ENCODE measurements around the gene CCSER1. TPM values are rescaled to one million over a fixed set of nuclear protein-coding genes. Genes with fewer than 3 reads are reported as not detected.

CCSER1 gene
- total and polyA plus RNA-seq, 2 donors (not counting 1 experiment from before 2014, with no cell fraction given), result 10.7 to 39.5 TPM

DNA sequence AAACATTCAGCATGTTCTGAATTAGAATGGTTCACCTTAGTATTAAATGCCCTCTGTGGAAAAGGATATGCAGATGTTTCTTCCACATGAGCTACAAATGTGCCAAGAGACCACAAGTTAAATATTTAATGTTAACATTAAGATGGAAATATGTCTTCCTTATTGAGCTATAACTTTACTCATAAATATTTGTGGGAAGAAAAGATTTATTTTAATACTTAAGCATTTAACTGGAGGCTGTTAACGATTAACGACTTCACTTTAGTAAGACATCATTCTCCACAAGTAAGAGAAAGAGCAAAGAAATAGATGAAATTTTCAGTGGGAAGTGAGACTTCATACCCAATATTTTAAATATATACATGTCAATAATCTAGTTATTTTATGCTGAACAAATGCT, 1130.5 kb downstream of the CCSER1 start:
- no peak overlapping the region for H3K27ac Mint-ChIP-seq
- no peak overlapping the region for H3K4me3 Mint-ChIP-seq
- Histone ChIP-seq H2AFZ (ENCODE audit: insufficient read depth, low read depth, low read length, poor library complexity, severe bottlenecking) (no peak overlapping the region), H3K27me3 (replicated peaks in 1 of 4; ENCODE audit: control extremely low read depth in 1 of 4, control insufficient read depth in 3 of 4, insufficient read depth in 4 of 4, low read length in 3 of 4) (no peaks in the 10 kb centered on the region), H3K9ac (ENCODE audit: low read length) (no peak overlapping the region), H3K4me3 (ENCODE audit: control extremely low read depth in 1 of 5, extremely low read depth in 1 of 5, insufficient read depth in 1 of 5, low read depth in 2 of 5, low read length in 4 of 5) (no peak overlapping the region), H3K79me2 (ENCODE audit: control insufficient read depth, insufficient read depth, low read length) (no peaks in the 10 kb centered on the region), H3K4me2 (replicated peaks; ENCODE audit: low read depth, low read length, poor library complexity, severe bottlenecking) (no peak overlapping the region), H3K4me1 (ENCODE audit: control insufficient read depth in 2 of 2, insufficient read depth in 2 of 2, low read length in 2 of 2) (no peaks in the 10 kb centered on the region), H4K20me1 (ENCODE audit: control insufficient read depth, insufficient read depth, low read length, poor library complexity, severe bottlenecking) (no peaks in the 10 kb centered on the region), H3K9me3 (ENCODE audit: control extremely low read depth in 1 of 3, control insufficient read depth in 2 of 3, insufficient read depth in 1 of 3, low read length in 2 of 3) (peaks cover 0 to 3% (median 1%) of the 10 kb centered on the region in 3 donors), H3K27ac (ENCODE audit: low read length in 2 of 2) (no peak overlapping the region), H3K36me3 (replicated peaks in 1 of 2; ENCODE audit: control extremely low read depth in 1 of 2, control insufficient read depth in 1 of 2, extremely low read depth in 1 of 2, insufficient read depth in 2 of 2, low read length in 1 of 2) (no peaks in the 10 kb centered on the region)
- ATAC-seq (ENCODE audit: low read depth), result no peak
- DNase-seq, result no peak
- H3K4me1 Mint-ChIP-seq, result no peaks in the 10 kb centered on the region
- H3K27me3 Mint-ChIP-seq, result no peaks in the 10 kb centered on the region
- CTCF ChIA-PET, result no interaction called here
- WGBS (ENCODE audit: insufficient coverage), result no CpG with 5 or more reads among the region's 2 CpGs
- intact Hi-C loops (cut with micrococcal nuclease), result no loop called here
- POLR2A ChIA-PET, result no interaction called here
- TF ChIP-seq, protein P1, sequence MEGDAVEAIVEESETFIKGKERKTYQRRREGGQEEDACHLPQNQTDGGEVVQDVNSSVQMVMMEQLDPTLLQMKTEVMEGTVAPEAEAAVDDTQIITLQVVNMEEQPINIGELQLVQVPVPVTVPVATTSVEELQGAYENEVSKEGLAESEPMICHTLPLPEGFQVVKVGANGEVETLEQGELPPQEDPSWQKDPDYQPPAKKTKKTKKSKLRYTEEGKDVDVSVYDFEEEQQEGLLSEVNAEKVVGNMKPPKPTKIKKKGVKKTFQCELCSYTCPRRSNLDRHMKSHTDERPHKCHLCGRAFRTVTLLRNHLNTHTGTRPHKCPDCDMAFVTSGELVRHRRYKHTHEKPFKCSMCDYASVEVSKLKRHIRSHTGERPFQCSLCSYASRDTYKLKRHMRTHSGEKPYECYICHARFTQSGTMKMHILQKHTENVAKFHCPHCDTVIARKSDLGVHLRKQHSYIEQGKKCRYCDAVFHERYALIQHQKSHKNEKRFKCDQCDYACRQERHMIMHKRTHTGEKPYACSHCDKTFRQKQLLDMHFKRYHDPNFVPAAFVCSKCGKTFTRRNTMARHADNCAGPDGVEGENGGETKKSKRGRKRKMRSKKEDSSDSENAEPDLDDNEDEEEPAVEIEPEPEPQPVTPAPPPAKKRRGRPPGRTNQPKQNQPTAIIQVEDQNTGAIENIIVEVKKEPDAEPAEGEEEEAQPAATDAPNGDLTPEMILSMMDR (IDR thresholded peaks at IDR 0.05), result no peak
- no peak for TF ChIP-seq EZH2 (IDR thresholded peaks at IDR 0.05; ENCODE audit: borderline replicate concordance, insufficient read depth, low read depth, low read length, poor library complexity, severe bottlenecking)
- H3K9me3 Mint-ChIP-seq (ENCODE audit: insufficient read depth), result peaks cover 3% of the 10 kb centered on the region

DNA sequence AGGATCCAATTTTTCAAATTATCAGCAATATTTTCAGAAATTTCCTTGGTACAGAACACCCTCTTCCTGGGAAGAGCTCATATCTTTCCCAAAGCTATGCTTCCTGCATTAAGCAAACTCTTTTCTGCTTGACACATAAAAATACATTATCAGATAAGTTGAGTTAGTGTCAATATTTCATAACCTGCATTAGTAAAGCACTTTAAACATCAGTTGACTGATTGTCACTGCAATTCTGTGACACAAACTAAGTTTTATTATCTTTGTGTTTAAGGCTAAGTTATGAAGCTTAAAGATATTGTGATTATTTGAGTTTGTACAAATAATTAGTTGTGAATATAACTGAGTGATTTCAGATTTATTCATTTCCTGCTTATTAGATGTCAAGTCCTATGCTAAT, 1131.1 kb downstream of the CCSER1 start:
- no peak overlapping the region for H3K27ac Mint-ChIP-seq
- Histone ChIP-seq H3K9me3 (ENCODE audit: control extremely low read depth in 1 of 3, control insufficient read depth in 2 of 3, insufficient read depth in 1 of 3, low read length in 2 of 3) (peaks cover 0 to 3% (median 1%) of the 10 kb centered on the region in 3 donors), H3K4me3 (ENCODE audit: control extremely low read depth in 1 of 5, extremely low read depth in 1 of 5, insufficient read depth in 1 of 5, low read depth in 2 of 5, low read length in 4 of 5) (no peak overlapping the region), H3K36me3 (replicated peaks in 1 of 2; ENCODE audit: control extremely low read depth in 1 of 2, control insufficient read depth in 1 of 2, extremely low read depth in 1 of 2, insufficient read depth in 2 of 2, low read length in 1 of 2) (no peaks in the 10 kb centered on the region), H3K4me1 (ENCODE audit: control insufficient read depth in 2 of 2, insufficient read depth in 2 of 2, low read length in 2 of 2) (no peaks in the 10 kb centered on the region), H4K20me1 (ENCODE audit: control insufficient read depth, insufficient read depth, low read length, poor library complexity, severe bottlenecking) (no peaks in the 10 kb centered on the region), H3K27me3 (replicated peaks in 1 of 4; ENCODE audit: control extremely low read depth in 1 of 4, control insufficient read depth in 3 of 4, insufficient read depth in 4 of 4, low read length in 3 of 4) (no peaks in the 10 kb centered on the region), H3K79me2 (ENCODE audit: control insufficient read depth, insufficient read depth, low read length) (no peaks in the 10 kb centered on the region), H3K27ac (ENCODE audit: low read length in 2 of 2) (no peak overlapping the region), H2AFZ (ENCODE audit: insufficient read depth, low read depth, low read length, poor library complexity, severe bottlenecking) (no peak overlapping the region), H3K4me2 (replicated peaks; ENCODE audit: low read depth, low read length, poor library complexity, severe bottlenecking) (no peak overlapping the region), H3K9ac (ENCODE audit: low read length) (no peak overlapping the region)
- CTCF ChIA-PET, result no interaction called here
- TF ChIP-seq, protein P1 (IDR thresholded peaks at IDR 0.05), result no peak
- TF ChIP-seq EZH2 (IDR thresholded peaks at IDR 0.05; ENCODE audit: borderline replicate concordance, insufficient read depth, low read depth, low read length, poor library complexity, severe bottlenecking), result no peak
- H3K9me3 Mint-ChIP-seq (ENCODE audit: insufficient read depth), result peaks cover 3% of the 10 kb centered on the region
- ATAC-seq (ENCODE audit: low read depth), result no peak
- POLR2A ChIA-PET, result no interaction called here
- H3K4me1 Mint-ChIP-seq, result no peaks in the 10 kb centered on the region
- intact Hi-C loops (cut with micrococcal nuclease), result no loop called here
- H3K4me3 Mint-ChIP-seq, result no peak overlapping the region
- H3K27me3 Mint-ChIP-seq, result no peaks in the 10 kb centered on the region
- DNase-seq, result no peak

Data from B cell (primary cell).